ENCODE results near the gene METTL24.

The METTL24 gene

GRCh38 chr6:110324548-110324947 lies 33.6 kb downstream of the METTL24 start:
- TF ChIP-seq, protein P1, sequence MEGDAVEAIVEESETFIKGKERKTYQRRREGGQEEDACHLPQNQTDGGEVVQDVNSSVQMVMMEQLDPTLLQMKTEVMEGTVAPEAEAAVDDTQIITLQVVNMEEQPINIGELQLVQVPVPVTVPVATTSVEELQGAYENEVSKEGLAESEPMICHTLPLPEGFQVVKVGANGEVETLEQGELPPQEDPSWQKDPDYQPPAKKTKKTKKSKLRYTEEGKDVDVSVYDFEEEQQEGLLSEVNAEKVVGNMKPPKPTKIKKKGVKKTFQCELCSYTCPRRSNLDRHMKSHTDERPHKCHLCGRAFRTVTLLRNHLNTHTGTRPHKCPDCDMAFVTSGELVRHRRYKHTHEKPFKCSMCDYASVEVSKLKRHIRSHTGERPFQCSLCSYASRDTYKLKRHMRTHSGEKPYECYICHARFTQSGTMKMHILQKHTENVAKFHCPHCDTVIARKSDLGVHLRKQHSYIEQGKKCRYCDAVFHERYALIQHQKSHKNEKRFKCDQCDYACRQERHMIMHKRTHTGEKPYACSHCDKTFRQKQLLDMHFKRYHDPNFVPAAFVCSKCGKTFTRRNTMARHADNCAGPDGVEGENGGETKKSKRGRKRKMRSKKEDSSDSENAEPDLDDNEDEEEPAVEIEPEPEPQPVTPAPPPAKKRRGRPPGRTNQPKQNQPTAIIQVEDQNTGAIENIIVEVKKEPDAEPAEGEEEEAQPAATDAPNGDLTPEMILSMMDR (IDR thresholded peaks at IDR 0.05) = no peak

GRCh38 chr6:110323258-110323657 lies 34.9 kb downstream of the METTL24 start:
- TF ChIP-seq, protein P1 (IDR thresholded peaks at IDR 0.05) = no peak

- TF ChIP-seq, protein P1 (IDR thresholded peaks at IDR 0.05) = no peak
Observed at GRCh38 chr6:110322874-110323242, 35.3 kb downstream of the METTL24 start.

- TF ChIP-seq, protein P1 (IDR thresholded peaks at IDR 0.05) = no peak
Observed at GRCh38 chr6:110322151-110322873, 35.8 kb downstream of the METTL24 start.

GRCh38 chr6:110320307-110320706 lies 37.8 kb downstream of the METTL24 start:
- TF ChIP-seq, protein P1 (IDR thresholded peaks at IDR 0.05) = no peak

- TF ChIP-seq, protein P1 (IDR thresholded peaks at IDR 0.05) = no peak
Observed at GRCh38 chr6:110319843-110320242, 38.3 kb downstream of the METTL24 start.

GRCh38 chr6:110319381-110319780 lies 38.8 kb downstream of the METTL24 start:
- TF ChIP-seq, protein P1 (IDR thresholded peaks at IDR 0.05) = no peak

GRCh38 chr6:110318971-110319370 lies 39.2 kb downstream of the METTL24 start:
- TF ChIP-seq, protein P1 (IDR thresholded peaks at IDR 0.05) = no peak

All from LNCAP (cell line).